GM12891 (cell line): ENCODE measurements around the gene ADGRL1.

ENCODE experiments used
- PAX5 ChIP-seq: IDR thresholded peaks from 2 replicates; pipeline ENCODE4 v1.6.1; 2011; ENCODE audit warnings: low read length, moderate library complexity, mild to moderate bottlenecking; ENCODE audit not compliant: insufficient read depth, severe bottlenecking
- POLR2A ChIP-seq: IDR thresholded peaks from 2 replicates; pipeline ENCODE4 v1.6.1; 2011; ENCODE audit warnings: low read depth, low read length, control low read depth
- POLR2AphosphoS5 ChIP-seq: IDR thresholded peaks from 2 replicates; pipeline ENCODE4 v1.6.1; 2011; ENCODE audit warnings: low read depth, low read length, control low read depth
- POU2F2 ChIP-seq: IDR thresholded peaks from 2 replicates; pipeline ENCODE4 v1.6.1; 2011; ENCODE audit warnings: low read depth, mild to moderate bottlenecking, control low read depth, low read length, moderate library complexity
- SPI1 ChIP-seq: IDR thresholded peaks from 2 replicates; pipeline ENCODE4 v1.6.1; 2011; ENCODE audit warnings: low read depth, low read length, control low read depth
- TAF1 ChIP-seq: IDR thresholded peaks from 2 replicates; pipeline ENCODE4 v1.6.1; 2011; ENCODE audit warnings: low read depth, low read length, control low read depth

DNA sequence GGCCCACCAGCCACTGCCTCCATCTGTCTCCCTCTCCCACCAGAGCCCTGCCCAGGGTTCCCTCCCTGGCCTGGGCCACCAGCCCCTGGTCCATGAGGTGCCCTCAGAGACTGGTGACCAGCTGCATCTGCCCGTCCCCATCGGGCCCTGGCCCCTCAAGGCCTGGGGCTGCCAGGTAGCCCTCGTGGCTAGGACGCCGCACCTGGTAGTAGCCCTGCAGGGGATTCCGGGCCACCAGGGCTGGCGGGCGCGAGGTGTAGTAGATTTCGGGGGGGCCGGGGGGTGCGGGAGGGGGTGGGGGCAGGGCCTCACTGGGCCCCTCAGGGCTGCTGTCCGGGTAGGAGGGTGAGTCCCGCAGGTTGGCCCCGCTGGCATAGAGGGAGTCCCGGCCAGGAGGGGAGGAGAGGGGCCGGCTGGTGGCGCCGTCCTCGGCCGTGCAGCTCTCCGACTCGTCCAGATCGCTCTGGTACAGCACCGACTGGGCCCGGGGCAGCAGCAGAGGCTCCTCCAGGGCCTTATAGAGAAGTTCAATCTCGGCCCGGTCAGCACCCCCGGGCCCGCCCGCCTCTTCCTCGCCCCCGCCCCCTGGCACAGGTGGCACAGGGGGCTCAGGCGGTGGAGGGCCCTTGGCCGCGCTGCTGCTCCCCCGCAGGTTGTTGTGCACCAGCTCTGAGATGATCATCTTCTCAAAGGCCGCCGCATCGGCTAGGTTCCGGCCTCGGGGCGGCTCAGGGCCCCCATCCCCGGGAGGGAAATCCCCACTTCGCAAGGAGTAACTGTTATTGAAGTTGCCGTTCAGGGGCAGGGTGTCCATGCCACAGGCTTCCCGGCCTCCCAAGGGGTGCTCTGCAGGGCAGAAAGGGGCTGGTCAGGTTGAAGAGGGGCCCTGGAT, 55.0 kb downstream of the ADGRL1 start:
- no peak for TF ChIP-seq POLR2AphosphoS5
- no peak for TF ChIP-seq POLR2A
- no peak for TF ChIP-seq TAF1
- no peak for TF ChIP-seq SPI1
- TF ChIP-seq PAX5 = no peak
- TF ChIP-seq POU2F2 = no peak
